ENCODE data around the gene CACNG1. TPM values are rescaled to one million over a fixed set of nuclear protein-coding genes. Genes with fewer than 3 reads are reported as not detected.

CACNG1 gene
- total and polyA plus RNA-seq, 8 donors = 0.35 TPM; not detected in 7

DNA sequence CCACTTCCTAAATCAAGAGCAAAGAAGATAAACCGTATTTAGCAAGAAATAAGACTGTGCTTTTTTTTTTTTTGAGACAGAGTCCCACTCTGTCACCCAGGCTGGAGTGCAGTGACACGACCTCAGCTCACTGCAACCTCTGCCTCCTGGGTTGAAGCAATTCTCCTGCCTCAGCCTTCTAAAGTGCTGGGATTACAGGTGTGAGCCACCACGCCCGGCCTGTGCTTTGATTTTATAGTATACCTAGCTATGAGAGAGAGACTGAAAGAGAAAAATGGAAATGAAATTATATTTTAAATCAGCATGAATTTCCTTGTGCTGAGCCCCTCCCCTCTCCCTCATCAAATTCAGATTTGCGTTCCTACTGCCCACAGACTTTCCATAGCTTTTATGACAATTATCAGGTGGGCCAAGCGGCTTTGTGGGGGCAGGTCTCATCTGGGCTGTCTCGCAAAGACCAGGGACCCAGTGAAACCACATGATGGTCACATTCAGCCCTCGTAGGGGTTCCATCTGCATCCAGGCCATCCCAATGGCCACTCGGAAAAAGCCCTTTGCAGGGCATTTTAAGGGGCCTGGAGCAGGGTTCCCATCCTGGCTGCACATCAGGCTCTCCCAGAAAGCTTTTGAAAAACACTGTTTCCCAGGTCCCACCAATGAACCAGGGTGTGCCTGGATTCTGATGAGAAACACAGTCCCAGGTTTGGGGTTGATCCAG is 8.5 kb downstream of the CACNG1 start:
- FAIRE-seq (no peak), ATAC-seq (no peak), DNase-seq (no peak)
- no peaks in the 10 kb centered on the region for H3K4me1 ChIP-seq
- H3K36me3 ChIP-seq = no peaks in the 10 kb centered on the region
- TF ChIP-seq, protein P1, sequence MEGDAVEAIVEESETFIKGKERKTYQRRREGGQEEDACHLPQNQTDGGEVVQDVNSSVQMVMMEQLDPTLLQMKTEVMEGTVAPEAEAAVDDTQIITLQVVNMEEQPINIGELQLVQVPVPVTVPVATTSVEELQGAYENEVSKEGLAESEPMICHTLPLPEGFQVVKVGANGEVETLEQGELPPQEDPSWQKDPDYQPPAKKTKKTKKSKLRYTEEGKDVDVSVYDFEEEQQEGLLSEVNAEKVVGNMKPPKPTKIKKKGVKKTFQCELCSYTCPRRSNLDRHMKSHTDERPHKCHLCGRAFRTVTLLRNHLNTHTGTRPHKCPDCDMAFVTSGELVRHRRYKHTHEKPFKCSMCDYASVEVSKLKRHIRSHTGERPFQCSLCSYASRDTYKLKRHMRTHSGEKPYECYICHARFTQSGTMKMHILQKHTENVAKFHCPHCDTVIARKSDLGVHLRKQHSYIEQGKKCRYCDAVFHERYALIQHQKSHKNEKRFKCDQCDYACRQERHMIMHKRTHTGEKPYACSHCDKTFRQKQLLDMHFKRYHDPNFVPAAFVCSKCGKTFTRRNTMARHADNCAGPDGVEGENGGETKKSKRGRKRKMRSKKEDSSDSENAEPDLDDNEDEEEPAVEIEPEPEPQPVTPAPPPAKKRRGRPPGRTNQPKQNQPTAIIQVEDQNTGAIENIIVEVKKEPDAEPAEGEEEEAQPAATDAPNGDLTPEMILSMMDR (IDR thresholded peaks at IDR 0.05) = no peak
- H3K9me3 ChIP-seq = no peaks in the 10 kb centered on the region
- no peak overlapping the region for H3K27ac ChIP-seq
- intact Hi-C loops (cut with DNase I) = no loop called here
- H3K4me3 ChIP-seq = no peak overlapping the region
- H3K27me3 ChIP-seq = no peaks in the 10 kb centered on the region
- 92 to 97% methylated on average over 9 of the region's 9 CpGs for WGBS, 2 donors

DNA sequence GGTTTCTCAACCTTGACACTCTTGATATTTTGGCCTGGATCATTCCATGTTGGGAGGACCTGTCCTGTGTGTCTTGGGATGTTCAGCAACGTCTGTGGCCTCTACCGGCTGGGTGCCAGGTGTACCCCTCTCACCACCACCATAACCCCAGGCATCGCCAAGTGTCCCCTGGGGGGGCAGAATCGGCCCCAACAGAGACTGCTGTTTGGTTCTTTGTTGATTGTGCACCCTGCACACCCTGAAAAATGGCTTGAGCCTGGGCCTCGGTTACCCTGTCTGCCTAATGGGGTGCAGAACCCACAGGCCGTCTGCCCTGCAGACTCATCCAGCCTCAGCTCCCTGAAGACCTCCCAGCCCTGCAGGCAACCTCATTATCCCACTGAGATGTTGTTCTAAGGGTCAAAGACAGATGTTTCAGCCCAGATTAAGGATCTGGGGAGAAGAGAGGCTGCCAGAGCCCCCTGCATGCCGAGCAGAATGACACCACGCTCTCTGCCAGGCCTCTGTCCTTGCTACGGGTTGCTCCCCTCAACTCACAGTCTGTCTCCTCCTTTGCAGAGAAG is 9.2 kb downstream of the CACNG1 start:
- H3K9me3 ChIP-seq = no peaks in the 10 kb centered on the region
- 86 to 88% methylated on average over 9 of the region's 9 CpGs for WGBS, 2 donors
- H3K27ac ChIP-seq = no peak overlapping the region
- no peak for ATAC-seq
- TF ChIP-seq, protein P1 (IDR thresholded peaks at IDR 0.05) = no peak
- DNase-seq = no peak
- no peak for FAIRE-seq
- no peak overlapping the region for H3K4me3 ChIP-seq
- intact Hi-C loops (cut with DNase I) = no loop called here
- no peaks in the 10 kb centered on the region for H3K27me3 ChIP-seq
- no peaks in the 10 kb centered on the region for H3K36me3 ChIP-seq
- no peaks in the 10 kb centered on the region for H3K4me1 ChIP-seq

DNA sequence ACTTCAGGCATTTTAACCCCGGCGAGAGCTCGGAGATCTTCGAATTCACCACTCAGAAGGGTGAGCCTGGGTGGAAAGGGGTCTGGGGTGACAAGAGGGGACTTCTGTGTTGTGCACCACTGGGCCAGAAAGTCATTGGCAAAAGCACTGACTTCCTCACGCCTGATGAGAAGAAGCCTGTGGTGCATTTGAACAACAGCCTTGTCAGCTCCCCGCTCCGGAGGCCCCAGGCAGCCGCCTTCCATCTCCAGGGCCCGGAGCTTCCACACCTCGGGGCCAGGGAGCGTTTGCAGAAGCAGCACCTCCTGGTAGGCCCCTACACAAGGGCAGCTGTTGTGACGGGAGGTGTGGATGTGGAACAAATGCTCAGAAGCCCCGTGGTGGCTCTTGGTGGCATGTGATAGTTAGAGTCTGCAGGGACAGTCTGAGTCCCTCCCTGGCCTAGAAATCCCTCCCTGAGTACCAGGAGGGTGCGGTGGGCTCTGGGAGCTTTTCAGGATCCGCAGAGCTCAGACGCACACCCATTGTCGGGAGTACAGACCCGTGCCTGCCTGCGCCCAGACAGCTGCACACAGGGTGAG is 9.7 kb downstream of the CACNG1 start:
- Histone ChIP-seq H3K27me3 (no peaks in the 10 kb centered on the region), H3K9me3 (no peaks in the 10 kb centered on the region), H3K4me3 (no peak overlapping the region), H3K4me1 (no peaks in the 10 kb centered on the region), H3K27ac (no peak overlapping the region), H3K36me3 (no peaks in the 10 kb centered on the region)
- intact Hi-C loops (cut with DNase I) = no loop called here
- DNase-seq = no peak
- 89 to 90% methylated on average over 19 of the region's 19 CpGs for WGBS, 2 donors
- TF ChIP-seq, protein P1 (IDR thresholded peaks at IDR 0.05) = no peak
- ATAC-seq = no peak
- FAIRE-seq = no peak

DNA sequence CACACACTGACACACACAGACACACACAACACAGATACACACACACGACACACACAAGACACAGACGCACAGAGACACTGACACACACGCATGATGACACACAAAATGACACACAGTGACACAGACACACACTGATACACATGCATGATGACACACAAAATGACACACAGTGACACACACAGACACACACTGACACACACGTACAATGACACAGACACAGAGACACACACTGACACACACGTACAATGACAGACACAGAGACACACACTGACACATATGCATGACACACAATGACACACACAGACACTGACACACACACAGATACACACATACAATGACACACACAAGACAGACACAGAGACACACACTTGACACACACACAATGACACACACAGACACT is 10.3 kb downstream of the CACNG1 start:
- Histone ChIP-seq H3K4me1 (no peaks in the 10 kb centered on the region), H3K27ac (no peak overlapping the region), H3K9me3 (no peaks in the 10 kb centered on the region), H3K27me3 (no peaks in the 10 kb centered on the region), H3K4me3 (no peak overlapping the region), H3K36me3 (no peaks in the 10 kb centered on the region)
- no peak for DNase-seq
- intact Hi-C loops (cut with DNase I) = no loop called here
- 74 to 88% methylated on average over 5 of the region's 5 CpGs for WGBS, 2 donors
- TF ChIP-seq, protein P1 (IDR thresholded peaks at IDR 0.05) = no peak
- FAIRE-seq = no peak
- ATAC-seq = no peak

DNA sequence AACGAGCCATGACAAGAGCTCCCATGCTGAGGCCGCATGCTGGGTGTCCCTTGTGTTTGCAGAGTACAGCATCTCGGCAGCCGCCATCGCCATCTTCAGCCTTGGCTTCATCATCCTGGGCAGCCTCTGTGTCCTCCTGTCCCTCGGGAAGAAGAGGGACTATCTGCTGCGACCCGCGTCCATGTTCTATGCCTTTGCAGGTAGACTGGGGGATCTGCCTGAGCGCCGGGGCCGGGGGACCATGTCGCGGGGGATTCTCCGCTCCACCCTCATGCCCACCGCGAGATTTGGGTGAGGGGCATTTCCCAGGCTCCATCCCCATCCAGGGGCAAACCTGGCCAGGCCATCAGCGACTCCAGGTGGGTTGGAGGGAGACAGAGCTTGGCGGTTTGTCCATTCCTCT is 10.7 kb downstream of the CACNG1 start:
- TF ChIP-seq, protein P1 (IDR thresholded peaks at IDR 0.05) = no peak
- WGBS, 2 donors = 96% methylated on average over 18 to 19 of the region's 19 CpGs
- intact Hi-C loops (cut with DNase I) = no loop called here
- Histone ChIP-seq H3K9me3 (no peaks in the 10 kb centered on the region), H3K4me3 (no peak overlapping the region), H3K27me3 (no peaks in the 10 kb centered on the region), H3K4me1 (no peaks in the 10 kb centered on the region), H3K36me3 (no peaks in the 10 kb centered on the region), H3K27ac (no peak overlapping the region)
- FAIRE-seq = no peak
- no peak for ATAC-seq
- peak in 1 of 6 donors; percentile 2 for DNase-seq

Data from pancreas (tissue), 10 donors.